IMR-90 (cell line): Measurements from ENCODE around the gene CRISPLD2. TPM values are rescaled to one million over a fixed set of nuclear protein-coding genes. Genes with fewer than 3 reads are reported as not detected.
A peak's percentile ranks its signal among the peaks of the same experiment; 100 is the strongest.

ENCODE experiments used
- ATAC-seq: fragments of 200-7000 bp; cut with Tn5 transposase; 2 replicates; pipeline ENCODE4 v1.9.1; 2020; ENCODE audit warnings: low read depth, mild to moderate bottlenecking, moderate library complexity
- BruUV-seq: library from RNA; stranded (reverse); fragments of 400-500 nt; replicated peaks from 2 replicates; lab custom pipeline; 2021; lab: Mats Ljungman, UMichigan
- CTCF ChIA-PET: fragments of 300-600 bp; formaldehyde crosslinking; extraction: SDS; loops from one replicate; lab custom pipeline; 2021; ENCODE audit warnings: antibody characterized with exemption; lab: Yijun Ruan, JAX
- POLR2A ChIA-PET: fragments of 300-600 bp; sonication (Branson Sonifier 250); formaldehyde crosslinking; loops from one replicate; lab custom pipeline; 2022; ENCODE audit warnings: antibody characterized with exemption; ENCODE audit not compliant: unreplicated experiment; lab: Charles Lee
- DNase-seq: peaks from one replicate; pipeline ENCODE4 v3.0.0; 2013
- H2AFZ ChIP-seq: replicated peaks from 2 replicates; pipeline ENCODE3; 2013; ENCODE audit warnings: low read length, mild to moderate bottlenecking; ENCODE audit not compliant: poor library complexity
- H2AK5ac ChIP-seq: 2 replicates; pipeline ENCODE4 v1.6.1; 2013; ENCODE audit warnings: low read depth, low read length, inconsistent platforms
- H2AK9ac ChIP-seq: replicated peaks from 2 replicates; pipeline ENCODE3; 2013; ENCODE audit warnings: mild to moderate bottlenecking, low read depth, low read length, moderate library complexity; ENCODE audit not compliant: poor library complexity
- H2BK120ac ChIP-seq: 2 replicates; pipeline ENCODE4 v1.6.1; 2013; ENCODE audit warnings: low read depth, low read length, inconsistent platforms
- H2BK15ac ChIP-seq: 3 replicates; pipeline ENCODE4 v1.6.1; 2013; ENCODE audit warnings: low read depth, low read length, inconsistent platforms
- H2BK20ac ChIP-seq: 2 replicates; pipeline ENCODE4 v1.6.1; 2013; ENCODE audit warnings: low read depth, mild to moderate bottlenecking, inconsistent platforms, low read length, moderate library complexity
- H2BK5ac ChIP-seq: 2 replicates; pipeline ENCODE4 v1.6.1; 2013; ENCODE audit warnings: mild to moderate bottlenecking, low read depth, low read length, inconsistent platforms; ENCODE audit not compliant: poor library complexity, severe bottlenecking
- H3K14ac ChIP-seq: replicated peaks from 2 replicates; pipeline ENCODE4 v1.6.1; 2013; ENCODE audit warnings: low read depth, low read length, inconsistent platforms
- H3K18ac ChIP-seq: 2 replicates; pipeline ENCODE4 v1.6.1; 2013; ENCODE audit warnings: low read depth, low read length, control low read depth
- H3K23ac ChIP-seq: 2 replicates; pipeline ENCODE4 v1.6.1; 2013; ENCODE audit warnings: low read depth, low read length, inconsistent platforms
- H3K27ac ChIP-seq: 2 replicates; pipeline ENCODE4 v1.5.1; 2013; ENCODE audit warnings: mild to moderate bottlenecking, control low read depth, low read length; ENCODE audit not compliant: insufficient read depth
- H3K27me3 ChIP-seq: 2 replicates; pipeline ENCODE4 v1.6.1; 2013; ENCODE audit warnings: low read length; ENCODE audit not compliant: control insufficient read depth, insufficient read depth
- H3K36me3 ChIP-seq: 2 replicates; pipeline ENCODE4 v1.6.1; 2013; ENCODE audit warnings: low read length, mixed read lengths; ENCODE audit not compliant: control insufficient read depth, insufficient read depth
- H3K4ac ChIP-seq: 2 replicates; pipeline ENCODE4 v1.6.1; 2013; ENCODE audit warnings: low read depth, low read length, inconsistent platforms
- H3K4me1 ChIP-seq: 2 replicates; pipeline ENCODE4 v1.6.1; 2013; ENCODE audit warnings: low read length, mixed read lengths; ENCODE audit not compliant: control insufficient read depth, insufficient read depth
- H3K4me2 ChIP-seq: 2 replicates; pipeline ENCODE4 v1.6.1; 2013; ENCODE audit warnings: low read depth, mild to moderate bottlenecking, control low read depth, low read length, moderate library complexity
- H3K4me3 ChIP-seq: 2 replicates; pipeline ENCODE4 v1.5.1; 2013; ENCODE audit warnings: low read depth, mild to moderate bottlenecking, control low read depth, low read length, moderate library complexity; ENCODE audit not compliant: insufficient read depth
- H3K56ac ChIP-seq: 2 replicates; pipeline ENCODE4 v1.6.1; 2013; ENCODE audit warnings: low read length, inconsistent platforms; ENCODE audit not compliant: insufficient read depth; ENCODE audit errors: extremely low read depth
- H3K79me1 ChIP-seq, 2 experiments: 2 replicates each; pipeline ENCODE4 v1.6.1; 2013; ENCODE audit warnings: low read length in 2 of 2, inconsistent platforms in 1 of 2, low read depth in 1 of 2
- H3K9ac ChIP-seq: 2 replicates; pipeline ENCODE4 v1.6.1; 2013; ENCODE audit warnings: low read depth, low read length, control low read depth
- H3K9me1 ChIP-seq: 2 replicates; pipeline ENCODE4 v1.6.1; 2013; ENCODE audit warnings: low read length, inconsistent platforms; ENCODE audit not compliant: insufficient read depth
- H3K9me3 ChIP-seq: 2 replicates; pipeline ENCODE4 v1.6.1; 2013; ENCODE audit warnings: low read length; ENCODE audit not compliant: control insufficient read depth, insufficient read depth
- H4K20me1 ChIP-seq: 2 replicates; pipeline ENCODE4 v1.6.1; 2013; ENCODE audit warnings: low read length, inconsistent platforms; ENCODE audit not compliant: insufficient read depth
- H4K5ac ChIP-seq: 2 replicates; pipeline ENCODE4 v1.6.1; 2013; ENCODE audit warnings: mild to moderate bottlenecking, low read depth, low read length, control low read depth
- H4K8ac ChIP-seq, 2 experiments: 2 replicates each; pipeline ENCODE4 v1.6.1; 2013; ENCODE audit warnings: low read depth in 2 of 2, low read length in 2 of 2, control low read depth in 1 of 2, inconsistent platforms in 1 of 2
- H4K91ac ChIP-seq: 2 replicates; pipeline ENCODE4 v1.6.1; 2013; ENCODE audit warnings: low read depth, low read length, inconsistent platforms; ENCODE audit not compliant: insufficient read depth
- BHLHE40 ChIP-seq: fragments of 150-350 bp; IDR thresholded peaks from 2 replicates; pipeline ENCODE4 v1.6.1; 2016; ENCODE audit warnings: mild to moderate bottlenecking, low read depth, low read length
- CEBPB ChIP-seq: IDR thresholded peaks from 2 replicates; pipeline ENCODE4 v1.6.1; 2012; ENCODE audit warnings: low read depth, low read length, improper control_type of control experiment
- CHD1 ChIP-seq: IDR thresholded peaks from 2 replicates; pipeline ENCODE4 v1.6.1; 2012; ENCODE audit warnings: low read depth, low read length, improper control_type of control experiment
- FOS ChIP-seq: fragments of 150-350 bp; IDR thresholded peaks from 2 replicates; pipeline ENCODE4 v1.6.1; 2016; ENCODE audit warnings: low read depth, low read length
- MAFK ChIP-seq: IDR thresholded peaks from 2 replicates; pipeline ENCODE4 v1.6.1; 2012; ENCODE audit warnings: low read depth, low read length, improper control_type of control experiment
- MAZ ChIP-seq: IDR thresholded peaks from 2 replicates; pipeline ENCODE4 v1.6.1; 2012; ENCODE audit warnings: low read depth, mild to moderate bottlenecking, low read length, improper control_type of control experiment, moderate library complexity, borderline replicate concordance
- MXI1 ChIP-seq: IDR thresholded peaks from 2 replicates; pipeline ENCODE4 v1.6.1; 2012; ENCODE audit warnings: low read depth, mild to moderate bottlenecking, low read length, moderate library complexity, borderline replicate concordance
- NFE2L2 ChIP-seq: fragments of 150-350 bp; IDR thresholded peaks from 2 replicates; pipeline ENCODE4 v1.6.1; 2016; ENCODE audit warnings: low read depth, mild to moderate bottlenecking, low read length
- POLR2A ChIP-seq: IDR thresholded peaks from 2 replicates; pipeline ENCODE4 v1.6.1; 2012; ENCODE audit warnings: mild to moderate bottlenecking, low read depth, low read length
- RAD21 ChIP-seq: IDR thresholded peaks from 2 replicates; pipeline ENCODE4 v1.6.1; 2012; ENCODE audit warnings: low read length, improper control_type of control experiment
- RCOR1 ChIP-seq: IDR thresholded peaks from 2 replicates; pipeline ENCODE4 v1.6.1; 2012; ENCODE audit warnings: mild to moderate bottlenecking, low read length, improper control_type of control experiment; ENCODE audit not compliant: insufficient replicate concordance
- RFX5 ChIP-seq: IDR thresholded peaks from 2 replicates; pipeline ENCODE4 v1.8.0; 2012; ENCODE audit warnings: low read depth, mild to moderate bottlenecking, low read length, moderate library complexity
- SMC3 ChIP-seq: fragments of 150-350 bp; IDR thresholded peaks from 2 replicates; pipeline ENCODE4 v1.6.1; 2016; ENCODE audit warnings: low read depth, mild to moderate bottlenecking, antibody characterized with exemption, low read length, moderate library complexity
- USF2 ChIP-seq: fragments of 150-350 bp; IDR thresholded peaks from 2 replicates; pipeline ENCODE4 v1.6.1; 2017; ENCODE audit warnings: mild to moderate bottlenecking, antibody characterized with exemption, low read length, low read depth
- WGBS, 2 experiments: methylation state at CpG; one replicate each; pipeline versions ENCODE4 v1.1.5 to v1.1.7; 2013; ENCODE audit warnings: missing lambda C conversion rate in 2 of 2; ENCODE audit not compliant: insufficient read length in 1 of 2; ENCODE audit errors: extremely low coverage in 2 of 2; 5-methylcytosine and 5-hydroxymethylcytosine counted together
- dilution Hi-C: fragments of 300-500 bp; cut with HindIII; formaldehyde crosslinking; loops from one replicate; pipeline ENCODE4 v1.14.3; 2018; ENCODE audit warnings: low sequenced_read_pairs; ENCODE audit not compliant: unreplicated experiment
- in situ Hi-C: fragments of 300-500 bp; cut with MboI; formaldehyde crosslinking; loops from 3 replicates; pipeline ENCODE4 v1.14.3; 2019; ENCODE audit warnings: low sequenced_read_pairs, inconsistent platforms, mixed read lengths
- intact Hi-C: fragments of 100-400 bp; cut with micrococcal nuclease; formaldehyde crosslinking; loops from 2 replicates; pipeline ENCODE4 v1.10.0; 2022
- polyA plus RNA-seq, 3 experiments: library from polyadenylated mRNA; depleted of rRNA; stranded (reverse); fragments of >200 nt; gene quantifications; 2 replicates each; pipeline ENCODE4 v1.2.3, GENCODE V29; 2012; ENCODE audit warnings: low replicate concordance in 1 of 3
- total RNA-seq: library from RNA; depleted of rRNA; stranded (reverse); fragments of >200 nt; gene quantifications from 2 replicates; pipeline ENCODE4 v1.2.3, GENCODE V29; 2012
- TF ChIP-seq, protein P1 (sequence below): fragments of 150-350 bp; IDR thresholded peaks from 2 replicates; pipeline ENCODE4 v1.6.1; 2016; ENCODE audit warnings: low read depth, mild to moderate bottlenecking, low read length, moderate library complexity, borderline replicate concordance
- TF ChIP-seq, protein P2 (sequence below): conservative IDR thresholded peaks from 2 replicates; pipeline ENCODE4 v1.5.1; 2012; ENCODE audit warnings: mild to moderate bottlenecking, low read depth, low read length, improper control_type of control experiment

The CRISPLD2 gene
- total and polyA plus RNA-seq, 2 of the 4 experiments (the other 2 are of a cell fraction): 23.1 to 37.5 TPM

DNA sequence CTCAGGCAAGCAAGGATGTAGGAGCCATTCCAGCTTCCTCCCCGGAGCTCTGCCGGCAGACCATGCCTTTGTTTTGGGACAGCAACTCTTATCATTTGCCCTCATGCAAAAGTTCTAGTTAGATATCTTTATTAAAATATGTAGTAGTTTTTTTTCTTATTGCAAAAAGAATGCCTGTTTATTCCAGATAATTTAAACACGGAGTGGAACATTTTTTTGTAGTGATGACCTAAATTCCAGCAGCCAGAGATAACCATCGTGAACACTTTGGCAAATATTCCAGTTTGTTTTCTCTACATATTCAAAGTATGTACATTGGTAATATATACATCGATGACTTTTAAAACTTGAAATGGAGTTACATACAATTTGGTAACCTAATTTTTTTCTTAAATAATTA, 54.8 kb downstream of the CRISPLD2 start:
- no CpG with 5 or more reads among the region's 5 CpGs for WGBS, 2 experiments
- Histone ChIP-seq H2AFZ (peak overlapping the region; percentile 52), H2AK9ac (no peak overlapping the region), H2BK20ac (peak overlapping the region; percentile 72), H3K4ac (peak overlapping the region; percentile 80), H2BK120ac (peak overlapping the region; percentile 64), H3K9me1 (peaks cover 6% of the 10 kb centered on the region; the same call in 1 of the 2 replicates), H3K79me1 (no peaks in the 10 kb centered on the region), H3K36me3 (peaks cover 50% of the 10 kb centered on the region), H4K91ac (peak overlapping the region; percentile 66), H3K9me3 (peaks cover 5% of the 10 kb centered on the region), H3K23ac (peak overlapping the region; percentile 55; the same call in 1 of the 2 replicates), H2BK15ac (0 out of 3 replicates have a peak overlapping the region, but pooled peaks have one; percentile 32), H3K18ac (peak overlapping the region; percentile 97), H2BK5ac (peak overlapping the region; percentile 82), H4K20me1 (no peaks in the 10 kb centered on the region), H2AK5ac (peak overlapping the region; percentile 84), H3K27me3 (no peaks in the 10 kb centered on the region), H4K5ac (peak overlapping the region; percentile 93), H3K4me2 (peak overlapping the region; percentile 37; the same call in 1 of the 2 replicates), H3K14ac (peak overlapping the region; percentile 49; the same call in 1 of the 2 replicates), H3K4me3 (no peak overlapping the region), H4K8ac (peak overlapping the region; percentile 62 to 86; a peak in 3 of 4 replicates), H3K56ac (no peak overlapping the region), H3K27ac (peak overlapping the region; percentile 99), H3K9ac (peak overlapping the region; percentile 49; the same call in 1 of the 2 replicates), H3K4me1 (peaks cover 8% of the 10 kb centered on the region)
- ATAC-seq (peak; percentile 74), DNase-seq (peak; percentile 53)
- TF ChIP-seq, protein P1, sequence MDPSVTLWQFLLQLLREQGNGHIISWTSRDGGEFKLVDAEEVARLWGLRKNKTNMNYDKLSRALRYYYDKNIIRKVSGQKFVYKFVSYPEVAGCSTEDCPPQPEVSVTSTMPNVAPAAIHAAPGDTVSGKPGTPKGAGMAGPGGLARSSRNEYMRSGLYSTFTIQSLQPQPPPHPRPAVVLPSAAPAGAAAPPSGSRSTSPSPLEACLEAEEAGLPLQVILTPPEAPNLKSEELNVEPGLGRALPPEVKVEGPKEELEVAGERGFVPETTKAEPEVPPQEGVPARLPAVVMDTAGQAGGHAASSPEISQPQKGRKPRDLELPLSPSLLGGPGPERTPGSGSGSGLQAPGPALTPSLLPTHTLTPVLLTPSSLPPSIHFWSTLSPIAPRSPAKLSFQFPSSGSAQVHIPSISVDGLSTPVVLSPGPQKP: no peak
- TF ChIP-seq CEBPB: no peak
- TF ChIP-seq, protein P2, sequence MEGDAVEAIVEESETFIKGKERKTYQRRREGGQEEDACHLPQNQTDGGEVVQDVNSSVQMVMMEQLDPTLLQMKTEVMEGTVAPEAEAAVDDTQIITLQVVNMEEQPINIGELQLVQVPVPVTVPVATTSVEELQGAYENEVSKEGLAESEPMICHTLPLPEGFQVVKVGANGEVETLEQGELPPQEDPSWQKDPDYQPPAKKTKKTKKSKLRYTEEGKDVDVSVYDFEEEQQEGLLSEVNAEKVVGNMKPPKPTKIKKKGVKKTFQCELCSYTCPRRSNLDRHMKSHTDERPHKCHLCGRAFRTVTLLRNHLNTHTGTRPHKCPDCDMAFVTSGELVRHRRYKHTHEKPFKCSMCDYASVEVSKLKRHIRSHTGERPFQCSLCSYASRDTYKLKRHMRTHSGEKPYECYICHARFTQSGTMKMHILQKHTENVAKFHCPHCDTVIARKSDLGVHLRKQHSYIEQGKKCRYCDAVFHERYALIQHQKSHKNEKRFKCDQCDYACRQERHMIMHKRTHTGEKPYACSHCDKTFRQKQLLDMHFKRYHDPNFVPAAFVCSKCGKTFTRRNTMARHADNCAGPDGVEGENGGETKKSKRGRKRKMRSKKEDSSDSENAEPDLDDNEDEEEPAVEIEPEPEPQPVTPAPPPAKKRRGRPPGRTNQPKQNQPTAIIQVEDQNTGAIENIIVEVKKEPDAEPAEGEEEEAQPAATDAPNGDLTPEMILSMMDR: no peak
- TF ChIP-seq USF2: no peak
- TF ChIP-seq MXI1: no peak
- TF ChIP-seq RAD21: no peak
- TF ChIP-seq SMC3: no peak
- no peak for TF ChIP-seq MAFK
- no peak for TF ChIP-seq NFE2L2
- TF ChIP-seq RFX5: no peak
- TF ChIP-seq POLR2A: no peak
- no peak for TF ChIP-seq BHLHE40
- TF ChIP-seq FOS: no peak
- no peak for TF ChIP-seq CHD1
- TF ChIP-seq MAZ: no peak
- TF ChIP-seq RCOR1: no peak
- BruUV-seq: no TSS peak
- dilution Hi-C loops: no loop called here
- ChIA-PET CTCF (interaction anchor here (0.6 to 1.4 kb wide), 2 partner anchors 42 to 121 kb away, joined by 3 read pairs; no protein-coding TSS in a partner anchor), POLR2A (no interaction called here)
- in situ Hi-C loops: no loop called here
- intact Hi-C loops: loop anchor here (2.0 kb wide), 1 partner anchor 38 kb away; no protein-coding TSS in a partner anchor
